ENCODE measurements around the gene KLF4.
"Not testable (repeated sequence)": the region's sequence is repeated elsewhere in the genome, so short reads cannot be mapped to it uniquely, and the experiment has no call there.

Gene KLF4

DNA sequence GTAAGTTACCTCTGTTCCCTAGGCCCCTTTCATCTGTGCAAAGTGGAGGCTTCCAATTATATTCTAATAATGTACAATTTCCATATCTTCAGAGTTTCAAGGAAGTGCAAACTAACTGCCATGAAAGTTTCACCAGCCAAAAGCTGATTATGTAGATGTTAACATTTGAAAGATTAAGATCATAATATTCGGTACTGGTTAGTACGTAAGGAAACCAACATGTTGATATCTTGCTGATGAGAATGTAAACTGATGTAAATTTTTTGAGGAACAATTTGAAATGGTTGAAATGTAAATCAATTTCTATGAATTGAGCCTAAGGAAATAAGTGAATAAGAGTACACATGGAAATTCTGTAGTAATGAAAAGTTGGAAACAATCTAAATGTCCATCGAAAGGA is 12.9 kb upstream of the KLF4 start:
- no peak overlapping the region for H3K4me3 ChIP-seq (ENCODE audit: low read length)
- no peaks in the 10 kb centered on the region for H3K36me3 ChIP-seq (ENCODE audit: insufficient read depth, low read length)
- no peaks in the 10 kb centered on the region for H3K27me3 ChIP-seq (ENCODE audit: control insufficient read depth, insufficient read depth, low read length)
- H3K4me2 ChIP-seq (ENCODE audit: low read length), result no peak overlapping the region
- no peaks in the 10 kb centered on the region for H3K9me3 ChIP-seq (replicated peaks; ENCODE audit: low read length)
- peaks cover 24% of the 10 kb centered on the region for H3K4me1 ChIP-seq (ENCODE audit: control insufficient read depth, insufficient read depth, low read length)
- H3K9ac ChIP-seq (ENCODE audit: low read depth, low read length), result no peak overlapping the region

DNA sequence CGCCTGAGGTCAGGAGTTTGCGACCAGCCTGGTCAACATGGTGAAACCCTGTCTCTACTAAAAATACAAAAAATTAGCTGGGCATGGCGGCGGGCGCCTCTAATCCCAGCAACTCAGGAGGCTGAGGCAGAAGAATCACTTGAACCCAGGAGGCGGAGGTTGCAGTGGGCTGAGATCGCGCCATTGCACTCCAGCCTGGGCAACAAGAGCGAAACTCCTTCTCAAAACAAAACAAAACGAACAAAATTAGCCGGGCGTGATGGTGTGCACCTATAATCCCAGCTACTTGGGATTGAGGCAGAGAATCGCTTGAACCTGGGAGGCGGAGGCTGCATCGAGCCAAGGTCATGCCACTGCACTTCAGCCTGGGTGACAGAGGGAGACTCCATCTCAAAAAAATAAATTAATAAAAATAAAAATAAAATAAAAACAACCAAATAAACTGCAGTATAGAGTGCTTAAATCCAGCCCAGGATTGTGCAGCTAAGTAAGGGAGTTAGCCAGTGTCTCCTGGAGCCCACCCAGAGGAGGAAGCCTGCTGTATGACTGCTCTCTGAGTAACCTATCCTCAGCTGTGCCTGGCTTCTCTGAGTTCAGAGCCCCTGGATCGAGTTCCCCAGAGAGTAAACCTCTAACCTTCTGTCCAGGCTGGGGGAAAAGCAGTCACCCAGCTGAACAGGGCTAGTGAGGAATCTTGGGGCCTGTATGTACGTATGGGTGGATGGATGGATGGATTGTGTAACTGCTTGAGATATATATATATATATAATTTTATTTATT is 11.0 kb upstream of the KLF4 start:
- not testable (repeated sequence) for H3K4me3 ChIP-seq (ENCODE audit: low read length); H3K4me2 ChIP-seq (ENCODE audit: low read length); H3K9me3 ChIP-seq (replicated peaks; ENCODE audit: low read length); H3K27me3 ChIP-seq (ENCODE audit: control insufficient read depth, insufficient read depth, low read length); H3K36me3 ChIP-seq (ENCODE audit: insufficient read depth, low read length); H3K9ac ChIP-seq (ENCODE audit: low read depth, low read length)
- H3K4me1 ChIP-seq (ENCODE audit: control insufficient read depth, insufficient read depth, low read length), result peaks cover 24% of the 10 kb centered on the region

DNA sequence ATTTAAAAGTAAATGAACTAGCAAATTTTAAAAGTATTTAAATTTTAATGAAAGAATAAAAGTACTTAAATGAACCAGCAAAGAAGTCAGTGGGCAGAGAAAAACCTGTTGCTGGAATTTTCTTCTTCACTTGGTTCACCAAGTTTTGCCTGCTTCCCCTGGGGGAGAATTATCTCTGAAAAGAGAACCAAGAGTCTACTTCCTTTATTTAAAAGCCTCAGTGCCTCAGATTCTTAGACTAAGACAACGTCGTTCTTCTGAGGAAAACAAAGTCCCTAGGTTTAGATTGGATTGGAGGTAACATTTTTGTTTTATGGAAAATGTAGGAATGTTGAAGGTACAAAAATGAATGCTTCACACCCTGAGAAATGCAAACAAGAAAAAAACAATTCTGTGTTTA is 7.4 kb upstream of the KLF4 start:
- no peaks in the 10 kb centered on the region for H3K9me3 ChIP-seq (replicated peaks; ENCODE audit: low read length)
- no peaks in the 10 kb centered on the region for H3K27me3 ChIP-seq (ENCODE audit: control insufficient read depth, insufficient read depth, low read length)
- H3K4me2 ChIP-seq (ENCODE audit: low read length), result no peak overlapping the region
- no peaks in the 10 kb centered on the region for H3K36me3 ChIP-seq (ENCODE audit: insufficient read depth, low read length)
- H3K4me3 ChIP-seq (ENCODE audit: low read length), result no peak overlapping the region
- no peak overlapping the region for H3K9ac ChIP-seq (ENCODE audit: low read depth, low read length)
- H3K4me1 ChIP-seq (ENCODE audit: control insufficient read depth, insufficient read depth, low read length), result peaks cover 8% of the 10 kb centered on the region

GRCh38 chr9:107492381-107492970 is 2.9 kb upstream of the KLF4 start:
- Histone ChIP-seq H3K27me3 (ENCODE audit: control insufficient read depth, insufficient read depth, low read length) (no peaks in the 10 kb centered on the region), H3K4me2 (ENCODE audit: low read length) (no peak overlapping the region), H3K9ac (ENCODE audit: low read depth, low read length) (no peak overlapping the region)

DNA sequence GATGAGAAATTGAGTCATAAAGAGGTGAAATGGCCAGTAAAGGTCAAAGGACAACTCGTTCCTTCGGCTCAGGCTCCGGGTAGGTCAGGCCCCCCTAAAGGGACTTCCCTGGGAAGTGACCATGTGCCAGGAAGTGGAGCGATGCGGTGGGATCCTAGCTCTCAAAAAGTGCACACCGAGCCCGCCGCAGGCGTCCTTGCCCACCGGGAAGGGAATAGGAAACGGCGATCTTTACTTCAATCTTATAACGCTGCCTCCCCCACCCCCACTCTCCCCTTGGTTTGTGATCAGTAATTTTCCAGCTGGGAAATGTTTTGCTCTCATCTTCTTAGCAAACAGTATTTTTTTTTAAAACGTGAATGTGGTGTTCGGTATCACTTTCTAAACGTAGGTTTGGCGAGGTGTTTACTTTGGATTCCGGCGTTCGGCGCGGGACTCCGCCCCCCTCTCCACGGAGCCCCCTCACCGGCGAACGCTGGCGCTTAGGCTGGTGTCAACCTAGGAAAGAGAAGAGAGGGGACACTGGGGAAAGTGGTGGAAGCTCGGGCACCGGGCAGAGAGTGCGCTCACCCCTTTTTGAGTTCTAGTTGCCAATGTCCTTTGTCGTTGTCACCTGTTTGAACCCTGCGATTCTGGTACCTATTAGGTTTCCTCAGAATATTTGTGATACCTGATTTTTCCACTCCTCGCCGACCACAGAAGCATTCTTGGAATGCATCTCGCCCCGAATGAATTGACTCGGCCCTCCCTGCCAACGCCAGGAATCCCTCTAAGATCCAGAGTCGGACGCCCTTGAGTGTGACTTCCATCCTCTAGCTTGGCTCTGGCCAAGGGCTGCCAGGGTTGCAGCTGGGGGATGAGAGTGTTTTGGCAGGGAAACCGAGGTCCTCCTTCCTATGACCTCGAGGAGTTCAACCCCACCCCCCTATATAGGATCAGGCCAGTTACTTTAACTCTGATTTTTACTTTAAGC is 1.8 kb upstream of the KLF4 start:
- no peaks in the 10 kb centered on the region for H3K27me3 ChIP-seq (ENCODE audit: control insufficient read depth, insufficient read depth, low read length)
- peak overlapping the region; percentile 86 for H3K9ac ChIP-seq (ENCODE audit: low read depth, low read length)
- H3K4me3 ChIP-seq (ENCODE audit: low read length), result peak overlapping the region; percentile 9
- peaks cover 32% of the 10 kb centered on the region for H3K4me1 ChIP-seq (ENCODE audit: control insufficient read depth, insufficient read depth, low read length)
- H3K9me3 ChIP-seq (replicated peaks; ENCODE audit: low read length), result no peaks in the 10 kb centered on the region
- peak overlapping the region; percentile 95 for H3K4me2 ChIP-seq (ENCODE audit: low read length)
- peaks cover 13% of the 10 kb centered on the region for H3K36me3 ChIP-seq (ENCODE audit: insufficient read depth, low read length)

More at GRCh38 chr9:107492381-107492970, 2.9 kb upstream of the KLF4 start:
- H3K4me1 ChIP-seq (ENCODE audit: control insufficient read depth, insufficient read depth, low read length), result peaks cover 23% of the 10 kb centered on the region
- H3K4me3 ChIP-seq (ENCODE audit: low read length), result no peak overlapping the region
- no peaks in the 10 kb centered on the region for H3K9me3 ChIP-seq (replicated peaks; ENCODE audit: low read length)
- peaks cover 5% of the 10 kb centered on the region for H3K36me3 ChIP-seq (ENCODE audit: insufficient read depth, low read length)

DNA sequence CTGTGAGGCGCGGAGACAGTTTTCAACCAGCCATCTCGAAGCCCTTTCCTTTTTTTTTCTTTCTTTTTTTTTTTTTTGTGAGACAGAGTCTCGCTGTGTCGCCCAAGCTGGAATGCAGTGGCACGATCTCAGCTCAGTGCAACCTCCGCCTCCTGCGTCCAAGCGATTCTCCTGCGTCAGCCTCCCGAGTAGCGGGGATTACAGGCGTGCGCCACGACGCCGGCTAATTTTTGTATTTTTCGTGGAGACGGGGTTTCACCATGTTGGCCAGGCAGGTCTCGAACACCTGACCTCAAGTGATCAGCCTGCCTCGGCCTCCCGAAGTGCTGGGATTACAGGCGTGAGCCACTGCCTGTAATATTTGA is 1.0 kb upstream of the KLF4 start:
- Histone ChIP-seq H3K9ac (ENCODE audit: low read depth, low read length) (peak overlapping the region; percentile 86), H3K4me2 (ENCODE audit: low read length) (peak overlapping the region; percentile 95), H3K4me3 (ENCODE audit: low read length) (peak overlapping the region; percentile 79), H3K36me3 (ENCODE audit: insufficient read depth, low read length) (peaks cover 21% of the 10 kb centered on the region), H3K4me1 (ENCODE audit: control insufficient read depth, insufficient read depth, low read length) (peaks cover 39% of the 10 kb centered on the region)
- not testable (repeated sequence) for H3K27me3 ChIP-seq (ENCODE audit: control insufficient read depth, insufficient read depth, low read length); H3K9me3 ChIP-seq (replicated peaks; ENCODE audit: low read length)

GRCh38 chr9:107489144-107489673 is 360 bp downstream of the KLF4 start:
- H3K36me3 ChIP-seq (ENCODE audit: insufficient read depth, low read length), result peaks cover 27% of the 10 kb centered on the region
- H3K27me3 ChIP-seq (ENCODE audit: control insufficient read depth, insufficient read depth, low read length), result no peaks in the 10 kb centered on the region
- H3K9me3 ChIP-seq (replicated peaks; ENCODE audit: low read length), result no peaks in the 10 kb centered on the region
- H3K9ac ChIP-seq (ENCODE audit: low read depth, low read length), result peak overlapping the region; percentile 95
- H3K4me3 ChIP-seq (ENCODE audit: low read length), result peak overlapping the region; percentile 95
- peaks cover 43% of the 10 kb centered on the region for H3K4me1 ChIP-seq (ENCODE audit: control insufficient read depth, insufficient read depth, low read length)
- peak overlapping the region; percentile 97 for H3K4me2 ChIP-seq (ENCODE audit: low read length)

GRCh38 chr9:107488375-107489143 is 1.0 kb downstream of the KLF4 start:
- H3K27me3 ChIP-seq (ENCODE audit: control insufficient read depth, insufficient read depth, low read length), result no peaks in the 10 kb centered on the region
- H3K9ac ChIP-seq (ENCODE audit: low read depth, low read length), result peak overlapping the region; percentile 95
- no peaks in the 10 kb centered on the region for H3K9me3 ChIP-seq (replicated peaks; ENCODE audit: low read length)
- H3K4me3 ChIP-seq (ENCODE audit: low read length), result peak overlapping the region; percentile 95
- peaks cover 27% of the 10 kb centered on the region for H3K36me3 ChIP-seq (ENCODE audit: insufficient read depth, low read length)
- peak overlapping the region; percentile 97 for H3K4me2 ChIP-seq (ENCODE audit: low read length)
- H3K4me1 ChIP-seq (ENCODE audit: control insufficient read depth, insufficient read depth, low read length), result peaks cover 43% of the 10 kb centered on the region

- peak overlapping the region; percentile 95 for H3K9ac ChIP-seq (ENCODE audit: low read depth, low read length)
- H3K9me3 ChIP-seq (replicated peaks; ENCODE audit: low read length), result no peaks in the 10 kb centered on the region
- H3K36me3 ChIP-seq (ENCODE audit: insufficient read depth, low read length), result peaks cover 27% of the 10 kb centered on the region
- H3K4me3 ChIP-seq (ENCODE audit: low read length), result peak overlapping the region; percentile 95
- H3K27me3 ChIP-seq (ENCODE audit: control insufficient read depth, insufficient read depth, low read length), result no peaks in the 10 kb centered on the region
- peak overlapping the region; percentile 97 for H3K4me2 ChIP-seq (ENCODE audit: low read length)
- peaks cover 43% of the 10 kb centered on the region for H3K4me1 ChIP-seq (ENCODE audit: control insufficient read depth, insufficient read depth, low read length)
Observed at GRCh38 chr9:107487521-107488374, 1.8 kb downstream of the KLF4 start.
